ENCODE measurements around the gene KRTAP10-6.
"Not testable (repeated sequence)": the region's sequence is repeated elsewhere in the genome, so short reads cannot be mapped to it uniquely, and the experiment has no call there.

Gene KRTAP10-6

GRCh38 chr21:44614961-44615391 lies 22.7 kb upstream of the KRTAP10-6 start:
- no peak for DNase-seq (ENCODE audit: extremely low spot score)
- ChIA-PET CTCF (no interaction called here), POLR2A (no interaction called here)
- TF ChIP-seq TARDBP (IDR thresholded peaks at IDR 0.05) (no peak), CTBP1 (IDR thresholded peaks at IDR 0.05; ENCODE audit: borderline replicate concordance) (no peak), FOXA1 (IDR thresholded peaks at IDR 0.05) (no peak), ZNF384 (IDR thresholded peaks at IDR 0.05) (no peak), FOXM1 (IDR thresholded peaks at IDR 0.05; ENCODE audit: borderline replicate concordance) (no peak), ELF4 (IDR thresholded peaks at IDR 0.05) (no peak), LEF1 (IDR thresholded peaks at IDR 0.05; ENCODE audit: borderline replicate concordance) (no peak), L3MBTL2 (conservative IDR thresholded peaks at IDR 0.05) (no peak), PKNOX1 (IDR thresholded peaks at IDR 0.05) (no peak), ARNT (IDR thresholded peaks at IDR 0.05) (no peak), HDGF (IDR thresholded peaks at IDR 0.05; ENCODE audit: borderline replicate concordance) (no peak), NFRKB (IDR thresholded peaks at IDR 0.05) (no peak), FOXK2 (IDR thresholded peaks at IDR 0.05) (no peak), SUZ12 (IDR thresholded peaks at IDR 0.05) (no peak)

- ChIA-PET CTCF (no interaction called here), POLR2A (no interaction called here)
- DNase-seq (ENCODE audit: extremely low spot score): no peak
- no peak for TF ChIP-seq FOXA1 (IDR thresholded peaks at IDR 0.05)
- TF ChIP-seq TARDBP (IDR thresholded peaks at IDR 0.05): no peak
- TF ChIP-seq BHLHE40 (IDR thresholded peaks at IDR 0.05; ENCODE audit: borderline replicate concordance): no peak
- TF ChIP-seq SP1 (IDR thresholded peaks at IDR 0.05): no peak
- no peak for TF ChIP-seq PKNOX1 (IDR thresholded peaks at IDR 0.05)
- no peak for TF ChIP-seq HDGF (IDR thresholded peaks at IDR 0.05; ENCODE audit: borderline replicate concordance)
- no peak for TF ChIP-seq SUZ12 (IDR thresholded peaks at IDR 0.05)
- no peak for TF ChIP-seq FOXM1 (IDR thresholded peaks at IDR 0.05; ENCODE audit: borderline replicate concordance)
- no peak for TF ChIP-seq LEF1 (IDR thresholded peaks at IDR 0.05; ENCODE audit: borderline replicate concordance)
- TF ChIP-seq FOXK2 (IDR thresholded peaks at IDR 0.05): no peak
- TF ChIP-seq ZNF384 (IDR thresholded peaks at IDR 0.05): no peak
- TF ChIP-seq CTBP1 (IDR thresholded peaks at IDR 0.05; ENCODE audit: borderline replicate concordance): no peak
- no peak for TF ChIP-seq ARNT (IDR thresholded peaks at IDR 0.05)
- no peak for TF ChIP-seq ELF4 (IDR thresholded peaks at IDR 0.05)
These were observed 21.9 kb upstream of the KRTAP10-6 start for GRCh38 chr21:44614161-44614631.

GRCh38 chr21:44613386-44614155 lies 21.3 kb upstream of the KRTAP10-6 start:
- CTCF ChIA-PET: no interaction called here
- no peak for DNase-seq (ENCODE audit: extremely low spot score)
- POLR2A ChIA-PET: no interaction called here
- no peak for TF ChIP-seq HDGF (IDR thresholded peaks at IDR 0.05; ENCODE audit: borderline replicate concordance)
- TF ChIP-seq ARNT (IDR thresholded peaks at IDR 0.05): no peak
- no peak for TF ChIP-seq LEF1 (IDR thresholded peaks at IDR 0.05; ENCODE audit: borderline replicate concordance)
- no peak for TF ChIP-seq FOXM1 (IDR thresholded peaks at IDR 0.05; ENCODE audit: borderline replicate concordance)
- no peak for TF ChIP-seq TARDBP (IDR thresholded peaks at IDR 0.05)
- no peak for TF ChIP-seq FOXK2 (IDR thresholded peaks at IDR 0.05)
- TF ChIP-seq FOXA1 (IDR thresholded peaks at IDR 0.05): no peak
- TF ChIP-seq SUZ12 (IDR thresholded peaks at IDR 0.05): no peak
- TF ChIP-seq L3MBTL2 (conservative IDR thresholded peaks at IDR 0.05): no peak
- no peak for TF ChIP-seq ZNF384 (IDR thresholded peaks at IDR 0.05)
- TF ChIP-seq ELF4 (IDR thresholded peaks at IDR 0.05): no peak
- no peak for TF ChIP-seq CTBP1 (IDR thresholded peaks at IDR 0.05; ENCODE audit: borderline replicate concordance)
- no peak for TF ChIP-seq NFRKB (IDR thresholded peaks at IDR 0.05)
- TF ChIP-seq SP1 (IDR thresholded peaks at IDR 0.05): no peak
- no peak for TF ChIP-seq PKNOX1 (IDR thresholded peaks at IDR 0.05)
- TF ChIP-seq BHLHE40 (IDR thresholded peaks at IDR 0.05; ENCODE audit: borderline replicate concordance): no peak

- no peak for DNase-seq (ENCODE audit: extremely low spot score)
- POLR2A ChIA-PET: no interaction called here
- CTCF ChIA-PET: no interaction called here
- TF ChIP-seq ZNF384 (IDR thresholded peaks at IDR 0.05) (no peak), CTBP1 (IDR thresholded peaks at IDR 0.05; ENCODE audit: borderline replicate concordance) (no peak), FOXA1 (IDR thresholded peaks at IDR 0.05) (no peak), SUZ12 (IDR thresholded peaks at IDR 0.05) (no peak)
These were observed 20.4 kb upstream of the KRTAP10-6 start for GRCh38 chr21:44612669-44613229.

- DNase-seq (ENCODE audit: extremely low spot score): no peak
- ChIA-PET CTCF (no interaction called here), POLR2A (no interaction called here)
- no peak for TF ChIP-seq ELF4 (IDR thresholded peaks at IDR 0.05)
- no peak for TF ChIP-seq CTBP1 (IDR thresholded peaks at IDR 0.05; ENCODE audit: borderline replicate concordance)
- TF ChIP-seq FOXA1 (IDR thresholded peaks at IDR 0.05): no peak
- TF ChIP-seq FOXK2 (IDR thresholded peaks at IDR 0.05): no peak
- no peak for TF ChIP-seq SUZ12 (IDR thresholded peaks at IDR 0.05)
- no peak for TF ChIP-seq LEF1 (IDR thresholded peaks at IDR 0.05; ENCODE audit: borderline replicate concordance)
- no peak for TF ChIP-seq ZNF384 (IDR thresholded peaks at IDR 0.05)
- no peak for TF ChIP-seq NFRKB (IDR thresholded peaks at IDR 0.05)
These were observed 19.8 kb upstream of the KRTAP10-6 start, which contains the start of gene KRTAP10-8 for GRCh38 chr21:44612029-44612486. Gene KRTAP10-8 (plus strand): TSS chr21:44612079. CDS start chr21:44612101, 22 bp downstream.

- DNase-seq (ENCODE audit: extremely low spot score): no peak
- TF ChIP-seq ZNF384 (IDR thresholded peaks at IDR 0.05) (no peak), SUZ12 (IDR thresholded peaks at IDR 0.05) (no peak), CTBP1 (IDR thresholded peaks at IDR 0.05; ENCODE audit: borderline replicate concordance) (no peak), SP1 (IDR thresholded peaks at IDR 0.05) (no peak), L3MBTL2 (conservative IDR thresholded peaks at IDR 0.05) (no peak)
- ChIA-PET CTCF (no interaction called here), POLR2A (no interaction called here)
These were observed 19.2 kb upstream of the KRTAP10-6 start for GRCh38 chr21:44611551-44611950.

- DNase-seq (ENCODE audit: extremely low spot score); POLR2A ChIA-PET; CTCF ChIA-PET: not testable (repeated sequence)
These were observed 18.0 kb upstream of the KRTAP10-6 start for GRCh38 chr21:44610157-44610843.
